NCI-H187 treated with DMSO at 0.1 percent for 48 hours (cell line): Measurements from ENCODE around the gene DCD.
"Not testable (repeated sequence)": the region's sequence is repeated elsewhere in the genome, so short reads cannot be mapped to it uniquely, and the experiment has no call there.

ENCODE experiments used
- DNase-seq: peaks from one replicate; lab custom pipeline; 2025; lab: John Stamatoyannopoulos, UW

DCD gene

GRCh38 chr12:54648265-54648664 lies at the start of gene DCD:
Gene DCD, minus strand, starts transcription at chr12:54648365. Its CDS starts 62 bp downstream, at chr12:54648303.
- no peak for DNase-seq

- DNase-seq, result no peak
Observed at GRCh38 chr12:54697851-54698250, 49.7 kb upstream of the DCD start.

GRCh38 chr12:54692353-54692752 lies 44.2 kb upstream of the DCD start:
- no peak for DNase-seq

GRCh38 chr12:54689984-54690383 lies 41.8 kb upstream of the DCD start:
- DNase-seq, result no peak

GRCh38 chr12:54689034-54689372 lies 40.8 kb upstream of the DCD start:
- DNase-seq, result peak; percentile 73

- no peak for DNase-seq
Observed at GRCh38 chr12:54688309-54689033, 40.3 kb upstream of the DCD start.

GRCh38 chr12:54684636-54685630 lies 36.8 kb upstream of the DCD start:
- DNase-seq, result no peak

- DNase-seq, result no peak
Observed at GRCh38 chr12:54683398-54683797, 35.2 kb upstream of the DCD start.

- DNase-seq, result no peak
Observed at GRCh38 chr12:54682674-54683073, 34.5 kb upstream of the DCD start.

- DNase-seq, result no peak
Observed at GRCh38 chr12:54680374-54680773, 32.2 kb upstream of the DCD start.

GRCh38 chr12:54678131-54678530 lies 30.0 kb upstream of the DCD start:
- no peak for DNase-seq

- DNase-seq, result no peak
Observed at GRCh38 chr12:54667945-54668344, 19.8 kb upstream of the DCD start.

GRCh38 chr12:54666008-54666407 lies 17.8 kb upstream of the DCD start:
- DNase-seq, result no peak

GRCh38 chr12:54665022-54665635 lies 17.0 kb upstream of the DCD start:
- not testable (repeated sequence) for DNase-seq

- no peak for DNase-seq
Observed at GRCh38 chr12:54663603-54664002, 15.4 kb upstream of the DCD start.

- DNase-seq, result no peak
Observed at GRCh38 chr12:54662026-54662425, 13.9 kb upstream of the DCD start.

- no peak for DNase-seq
Observed at GRCh38 chr12:54661048-54661447, 12.9 kb upstream of the DCD start.

- no peak for DNase-seq
Observed at GRCh38 chr12:54660320-54660962, 12.3 kb upstream of the DCD start.

GRCh38 chr12:54658306-54659264 lies 10.4 kb upstream of the DCD start:
- no peak for DNase-seq

- no peak for DNase-seq
Observed at GRCh38 chr12:54657105-54657607, 9.0 kb upstream of the DCD start.

- no peak for DNase-seq
Observed at GRCh38 chr12:54654926-54655325, 6.8 kb upstream of the DCD start.
